Mesodermal cell (in vitro differentiated cells): Measurements from ENCODE around the gene DGKE. TPM values are rescaled to one million over a fixed set of nuclear protein-coding genes. Genes with fewer than 3 reads are reported as not detected.

Experiments
- H3K27ac ChIP-seq: 2 replicates; pipeline ENCODE4 v1.7.0; 2013; ENCODE audit warnings: mild to moderate bottlenecking, low read depth, low read length, moderate library complexity; ENCODE audit not compliant: severe bottlenecking
- H3K36me3 ChIP-seq: 2 replicates; pipeline ENCODE4 v1.7.1; 2013; ENCODE audit warnings: mild to moderate bottlenecking, low read length, moderate library complexity; ENCODE audit not compliant: control insufficient read depth, insufficient read depth
- H3K4me1 ChIP-seq: one replicate; pipeline ENCODE4 v1.7.1; 2013; ENCODE audit warnings: mild to moderate bottlenecking, low read length; ENCODE audit not compliant: insufficient read depth, control insufficient read depth, poor library complexity, severe bottlenecking
- H3K4me3 ChIP-seq: 2 replicates; pipeline ENCODE4 v1.7.0; 2013; ENCODE audit warnings: low read length, control low read depth, mild to moderate bottlenecking; ENCODE audit not compliant: insufficient read depth, poor library complexity, severe bottlenecking; ENCODE audit errors: extremely low read depth
- H3K9me3 ChIP-seq: 2 replicates; pipeline ENCODE4 v1.7.1; 2013; ENCODE audit warnings: mild to moderate bottlenecking, low read length, moderate library complexity; ENCODE audit not compliant: control insufficient read depth
- WGBS, 2 experiments: methylation state at CpG; one replicate each; pipeline ENCODE4 v1.1.5; 2013; ENCODE audit warnings: missing lambda C conversion rate in 2 of 2; ENCODE audit not compliant: insufficient coverage in 2 of 2; 5-methylcytosine and 5-hydroxymethylcytosine counted together
- polyA plus RNA-seq, 2 experiments: library from polyadenylated mRNA; stranded (reverse); fragments of 50-300 nt; gene quantifications; one replicate each; pipeline ENCODE4 v1.2.3, GENCODE V29; 2013

Gene DGKE
- polyA plus RNA-seq (2013, experiment 1 of 2), result 4.6 TPM
- 4.0 TPM for polyA plus RNA-seq (2013, experiment 2 of 2)

- Histone ChIP-seq H3K4me1 (no peaks in the 10 kb centered on the region), H3K27ac (peak within 1 kb of the TSS; percentile 49), H3K36me3 (peaks cover 26% of the 10 kb centered on the region), H3K9me3 (no peaks in the 10 kb centered on the region), H3K4me3 (peak within 1 kb of the TSS; percentile 66)
- 1% methylated on average over 31 to 42 of the region's 66 CpGs for WGBS, 2 experiments
These were observed at the start of gene DGKE, which contains the start of gene C17orf67 for GRCh38 chr17:56833809-56834379. TSS of gene DGKE (plus strand) at chr17:56834151. CDS start at chr17:56834796, 645 bp downstream. TSS of gene C17orf67 (minus strand) at chr17:56833920. CDS start at chr17:56815810, 18,110 bp downstream.

- H3K4me1 ChIP-seq, result peaks cover 10% of the 10 kb centered on the region
- no peaks in the 10 kb centered on the region for H3K36me3 ChIP-seq
- 76 to 98% methylated on average over 4 to 5 of the region's 5 CpGs for WGBS, 2 experiments
- no peak overlapping the region for H3K4me3 ChIP-seq
- no peaks in the 10 kb centered on the region for H3K9me3 ChIP-seq
- no peak overlapping the region for H3K27ac ChIP-seq
These were observed 48.5 kb upstream of the DGKE start for GRCh38 chr17:56785405-56785804.

- WGBS, 2 experiments, result 82% methylated on average over 6 to 8 of the region's 9 CpGs
- H3K4me3 ChIP-seq, result no peak overlapping the region
- no peaks in the 10 kb centered on the region for H3K9me3 ChIP-seq
- H3K36me3 ChIP-seq, result no peaks in the 10 kb centered on the region
- H3K27ac ChIP-seq, result no peak overlapping the region
- peaks cover 10% of the 10 kb centered on the region for H3K4me1 ChIP-seq
These were observed 47.8 kb upstream of the DGKE start for GRCh38 chr17:56785997-56786680.

- H3K4me3 ChIP-seq, result no peak overlapping the region
- H3K9me3 ChIP-seq, result no peaks in the 10 kb centered on the region
- no peaks in the 10 kb centered on the region for H3K36me3 ChIP-seq
- no peak overlapping the region for H3K27ac ChIP-seq
- H3K4me1 ChIP-seq, result peaks cover 4% of the 10 kb centered on the region
- WGBS, 2 experiments, result 89 to 93% methylated on average over 6 to 7 of the region's 7 CpGs
These were observed 46.9 kb upstream of the DGKE start for GRCh38 chr17:56786989-56787482.

GRCh38 chr17:56792267-56792666, 41.7 kb upstream of the DGKE start:
- H3K4me1 ChIP-seq, result no peaks in the 10 kb centered on the region
- 83 to 100% methylated on average over 1 of the region's 1 CpG for whole genome bisulfite sequencing, 2 experiments
- H3K9me3 ChIP-seq, result no peaks in the 10 kb centered on the region
- no peak overlapping the region for H3K4me3 ChIP-seq
- no peaks in the 10 kb centered on the region for H3K36me3 ChIP-seq
- H3K27ac ChIP-seq, result no peak overlapping the region

GRCh38 chr17:56793531-56793930, 40.4 kb upstream of the DGKE start:
- H3K36me3 ChIP-seq, result no peaks in the 10 kb centered on the region
- no peaks in the 10 kb centered on the region for H3K9me3 ChIP-seq
- H3K27ac ChIP-seq, result no peak overlapping the region
- H3K4me3 ChIP-seq, result no peak overlapping the region
- no peaks in the 10 kb centered on the region for H3K4me1 ChIP-seq

GRCh38 chr17:56793957-56794356, 40.0 kb upstream of the DGKE start:
- H3K36me3 ChIP-seq, result no peaks in the 10 kb centered on the region
- H3K27ac ChIP-seq, result no peak overlapping the region
- no peaks in the 10 kb centered on the region for H3K4me1 ChIP-seq
- H3K9me3 ChIP-seq, result no peaks in the 10 kb centered on the region
- WGBS, 2 experiments, result 66 to 86% methylated on average over 2 to 3 of the region's 3 CpGs
- H3K4me3 ChIP-seq, result no peak overlapping the region

- Histone ChIP-seq H3K4me3 (no peak overlapping the region), H3K4me1 (no peaks in the 10 kb centered on the region), H3K36me3 (no peaks in the 10 kb centered on the region), H3K9me3 (no peaks in the 10 kb centered on the region), H3K27ac (no peak overlapping the region)
- WGBS, 2 experiments, result 83 to 95% methylated on average over 1 to 4 of the region's 5 CpGs
These were observed 38.6 kb upstream of the DGKE start for GRCh38 chr17:56795221-56795865.

GRCh38 chr17:56796536-56796935, 37.4 kb upstream of the DGKE start:
- H3K9me3 ChIP-seq, result no peaks in the 10 kb centered on the region
- no peak overlapping the region for H3K4me3 ChIP-seq
- 92 to 98% methylated on average over 5 to 7 of the region's 8 CpGs for WGBS, 2 experiments
- H3K36me3 ChIP-seq, result no peaks in the 10 kb centered on the region
- H3K27ac ChIP-seq, result no peak overlapping the region
- no peaks in the 10 kb centered on the region for H3K4me1 ChIP-seq

GRCh38 chr17:56798916-56799315, 35.0 kb upstream of the DGKE start:
- WGBS, 2 experiments, result 13 to 14% methylated on average over 3 of the region's 4 CpGs
- no peaks in the 10 kb centered on the region for H3K4me1 ChIP-seq
- H3K36me3 ChIP-seq, result no peaks in the 10 kb centered on the region
- H3K4me3 ChIP-seq, result no peak overlapping the region
- no peak overlapping the region for H3K27ac ChIP-seq
- no peaks in the 10 kb centered on the region for H3K9me3 ChIP-seq
